ENCODE measurements around the gene RSPH1. TPM values are rescaled to one million over a fixed set of nuclear protein-coding genes. Genes with fewer than 3 reads are reported as not detected.

RSPH1 gene
- total and polyA plus RNA-seq, 2 of the 8 experiments (the other 6 are each of a cell fraction or from before 2014, with no cell fraction given): 0.24 TPM; not detected in 1

GRCh38 chr21:42424914-42425541 is 71.0 kb downstream of the RSPH1 start:
- Histone ChIP-seq H3K18ac (ENCODE audit: extremely low read depth, low read length) (no peak overlapping the region), H3K79me1 (ENCODE audit: low read depth, low read length) (no peaks in the 10 kb centered on the region), H2BK20ac (ENCODE audit: low read length) (no peak overlapping the region), H3K23ac (ENCODE audit: insufficient read length) (no peak overlapping the region), H3K4ac (replicated peaks; ENCODE audit: insufficient read length, low read depth, low read length) (no peak overlapping the region), H3K27me3 (replicated peaks in 1 of 4; ENCODE audit: control insufficient read depth in 3 of 4, extremely low read depth in 1 of 4, insufficient read depth in 3 of 4, low read length in 3 of 4) (no peaks in the 10 kb centered on the region; a peak in 1 of 7 replicates), H3K4me2 (ENCODE audit: insufficient read depth in 1 of 2, low read depth in 2 of 2, low read length in 2 of 2) (no peak overlapping the region), H2AFZ (ENCODE audit: low read length) (no peak overlapping the region), H2BK12ac (ENCODE audit: low read depth, low read length) (no peak overlapping the region), H4K8ac (ENCODE audit: extremely low read depth, insufficient read depth, low read length) (no peak overlapping the region), H3K79me2 (ENCODE audit: control insufficient read depth in 1 of 2, insufficient read depth in 2 of 2, low read length in 2 of 2) (no peaks in the 10 kb centered on the region), H2BK15ac (ENCODE audit: low read length) (no peak overlapping the region), H3K36me3 (ENCODE audit: control insufficient read depth in 2 of 4, insufficient read depth in 4 of 4, low read length in 3 of 4) (no peaks in the 10 kb centered on the region), H3K14ac (ENCODE audit: insufficient read length) (no peak overlapping the region), H3K4me1 (replicated peaks in 1 of 4; ENCODE audit: control insufficient read depth in 3 of 4, insufficient read depth in 4 of 4, low read length in 3 of 4) (no peaks in the 10 kb centered on the region), H3K56ac (replicated peaks; ENCODE audit: insufficient read length, low read depth, low read length) (no peak overlapping the region), H3K27ac (ENCODE audit: low read depth, low read length) (no peak overlapping the region), H2AK5ac (ENCODE audit: low read depth, low read length) (no peak overlapping the region), H3K9ac (replicated peaks in 1 of 4; ENCODE audit: extremely low read depth in 1 of 4, low read depth in 3 of 4, low read length in 3 of 4) (no peak overlapping the region), H4K5ac (ENCODE audit: insufficient read length, low read depth, low read length) (no peak overlapping the region), H2BK5ac (ENCODE audit: low read depth, low read length) (no peak overlapping the region), H4K20me1 (replicated peaks in 1 of 2; ENCODE audit: control insufficient read depth in 1 of 2, insufficient read depth in 2 of 2, low read length in 2 of 2) (no peaks in the 10 kb centered on the region), H2BK120ac (replicated peaks; ENCODE audit: low read depth, low read length) (no peak overlapping the region), H4K91ac (replicated peaks; ENCODE audit: insufficient read length, low read length) (no peak overlapping the region), H3K9me3 (ENCODE audit: insufficient read depth in 2 of 2, low read depth in 1 of 2, low read length in 1 of 2) (0 out of 4 replicates have a peak, but pooled peaks cover 0 to 2% of the 10 kb centered on the region in 2 experiments), H3K4me3 (ENCODE audit: extremely low read depth in 1 of 4, insufficient read depth in 2 of 4, low read depth in 3 of 4, low read length in 4 of 4) (no peak overlapping the region), H3K23me2 (ENCODE audit: low read depth, low read length) (no peaks in the 10 kb centered on the region)
- 86% methylated on average over 12 of the region's 12 CpGs; no CpG with 5 or more reads in 1 of the 2 experiments for WGBS, 2 experiments (ENCODE audit: extremely low coverage in 1 of 2, insufficient coverage in 1 of 2, insufficient read length in 1 of 2, insufficient replicate concordance in 2 of 2, low coverage in 1 of 2, low lambda C conversion rate in 2 of 2, missing lambda C conversion rate in 1 of 2)
- DNase-seq (ENCODE audit: low read depth in 1 of 2, low spot score in 2 of 2): no peak
- CTCF ChIA-PET (ENCODE audit: partially characterized antibody): interaction anchor here (1.2 to 2.6 kb wide), 3 partner anchors 11 to 110 kb away, joined by 3 to 8 read pairs (median 5); partner anchors contain the start of gene TFF3
- no peak for FAIRE-seq
- POLR2A ChIA-PET (ENCODE audit: partially characterized antibody): no interaction called here
- TF ChIP-seq ZNF274 (IDR thresholded peaks at IDR 0.05; ENCODE audit: borderline replicate concordance, extremely low read depth, low read length) (no peak), KDM5A (IDR thresholded peaks at IDR 0.05; ENCODE audit: low read length) (no peak), RAD21 (IDR thresholded peaks at IDR 0.05 in 1 of 2, conservative IDR thresholded peaks at IDR 0.05 in 1 of 2; ENCODE audit: low read depth in 2 of 2, low read length in 2 of 2) (no peak), KDM1A (IDR thresholded peaks at IDR 0.05; ENCODE audit: borderline replicate concordance, low read length) (no peak), KDM4A (IDR thresholded peaks at IDR 0.05; ENCODE audit: low read depth, low read length, severe bottlenecking) (no peak)

Measured in H1 (cell line).